OCI-LY1 (cell line): ENCODE results near the gene MMP12.

Source experiments
- EZH2 ChIP-seq: fragments of 200-600 bp; sonication (generic), shearing (Covaris generic); IDR thresholded peaks from 2 replicates; pipeline ENCODE4 v1.8.0; 2017; ENCODE audit warnings: borderline replicate concordance, mixed run types, mild to moderate bottlenecking, antibody characterized with exemption, low read length, moderate library complexity, mixed read lengths
- TF ChIP-seq, protein P1 (sequence below): fragments of 200-600 bp; sonication (generic), shearing (Covaris generic); IDR thresholded peaks from 2 replicates; pipeline ENCODE4 v1.5.1; 2017; ENCODE audit warnings: mild to moderate bottlenecking, antibody characterized with exemption, low read length, moderate library complexity, mixed read lengths

DNA sequence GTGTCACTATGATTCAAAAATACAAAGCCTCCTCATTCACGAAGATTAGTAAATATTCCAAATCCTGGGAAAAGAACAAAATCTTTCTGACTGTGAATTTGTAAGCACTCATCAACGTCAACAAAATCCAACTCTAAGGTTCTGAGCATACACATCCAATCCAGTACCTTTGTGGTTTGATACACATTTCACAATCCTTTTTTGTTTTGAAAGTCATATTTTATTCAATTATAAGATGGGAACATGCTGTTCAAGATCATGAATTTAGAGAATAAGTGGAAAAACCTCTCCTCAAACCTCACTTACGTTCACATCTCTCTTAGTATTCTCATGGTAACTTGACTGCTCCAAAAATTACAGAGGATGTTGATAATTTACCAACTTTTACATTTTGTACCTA is 21.7 kb downstream of the MMP12 start:
- TF ChIP-seq, protein P1, sequence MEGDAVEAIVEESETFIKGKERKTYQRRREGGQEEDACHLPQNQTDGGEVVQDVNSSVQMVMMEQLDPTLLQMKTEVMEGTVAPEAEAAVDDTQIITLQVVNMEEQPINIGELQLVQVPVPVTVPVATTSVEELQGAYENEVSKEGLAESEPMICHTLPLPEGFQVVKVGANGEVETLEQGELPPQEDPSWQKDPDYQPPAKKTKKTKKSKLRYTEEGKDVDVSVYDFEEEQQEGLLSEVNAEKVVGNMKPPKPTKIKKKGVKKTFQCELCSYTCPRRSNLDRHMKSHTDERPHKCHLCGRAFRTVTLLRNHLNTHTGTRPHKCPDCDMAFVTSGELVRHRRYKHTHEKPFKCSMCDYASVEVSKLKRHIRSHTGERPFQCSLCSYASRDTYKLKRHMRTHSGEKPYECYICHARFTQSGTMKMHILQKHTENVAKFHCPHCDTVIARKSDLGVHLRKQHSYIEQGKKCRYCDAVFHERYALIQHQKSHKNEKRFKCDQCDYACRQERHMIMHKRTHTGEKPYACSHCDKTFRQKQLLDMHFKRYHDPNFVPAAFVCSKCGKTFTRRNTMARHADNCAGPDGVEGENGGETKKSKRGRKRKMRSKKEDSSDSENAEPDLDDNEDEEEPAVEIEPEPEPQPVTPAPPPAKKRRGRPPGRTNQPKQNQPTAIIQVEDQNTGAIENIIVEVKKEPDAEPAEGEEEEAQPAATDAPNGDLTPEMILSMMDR, result no peak
- TF ChIP-seq EZH2, result no peak
